WTC11 (cell line): ENCODE measurements around the gene URI1. TPM values are rescaled to one million over a fixed set of nuclear protein-coding genes. Genes with fewer than 3 reads are reported as not detected.

Experiments used
- ATAC-seq: fragments of 200-7000 bp; cut with Tn5 transposase; 2 replicates; pipeline ENCODE4 v1.10.0; 2021; ENCODE audit warnings: mild to moderate bottlenecking, moderate library complexity
- CTCF ChIA-PET: fragments of 300-600 bp; sonication (Branson Sonifier 250); formaldehyde crosslinking; loops from one replicate; lab custom pipeline; 2021; ENCODE audit warnings: antibody characterized with exemption; lab: Charles Lee
- POLR2A ChIA-PET: fragments of 350-600 bp; sonication (Branson Sonifier 250); formaldehyde crosslinking; loops from one replicate; lab custom pipeline; 2021; ENCODE audit warnings: antibody characterized with exemption; lab: Charles Lee
- DNase-seq: peaks from one replicate; pipeline ENCODE4 v3.0.0; 2021; ENCODE audit warnings: low spot score
- H3K27ac Mint-ChIP-seq: 2 replicates; pipeline ENCODE4 v1.8.0; 2021; ENCODE audit warnings: mixed read lengths
- H3K27me3 Mint-ChIP-seq: 2 replicates; pipeline ENCODE4 v1.8.0; 2021; ENCODE audit warnings: low read depth, mild to moderate bottlenecking, moderate library complexity, mixed read lengths
- H3K36me3 Mint-ChIP-seq: 2 replicates; pipeline ENCODE4 v1.8.0; 2021; ENCODE audit warnings: mixed read lengths
- H3K4me1 Mint-ChIP-seq: 2 replicates; pipeline ENCODE4 v1.8.0; 2022; ENCODE audit warnings: mixed read lengths
- H3K4me3 Mint-ChIP-seq: 2 replicates; pipeline ENCODE4 v1.8.0; 2021; ENCODE audit warnings: mild to moderate bottlenecking, moderate library complexity, mixed read lengths
- H3K9me3 Mint-ChIP-seq: 2 replicates; pipeline ENCODE4 v1.8.0; 2021; ENCODE audit warnings: mixed read lengths
- AFF4 ChIP-seq: sonication (generic); formaldehyde crosslinking; IDR thresholded peaks from 2 replicates; pipeline ENCODE4 v1.8.1; 2023; ENCODE audit warnings: mild to moderate bottlenecking, missing genetic modification reagents, borderline replicate concordance
- ARID4B ChIP-seq: sonication (generic); formaldehyde crosslinking; IDR thresholded peaks from 2 replicates; pipeline ENCODE4 v1.8.0; 2023; ENCODE audit warnings: missing genetic modification reagents, mild to moderate bottlenecking, borderline replicate concordance
- ATF3 ChIP-seq: sonication (generic); formaldehyde crosslinking; conservative IDR thresholded peaks from 2 replicates; pipeline ENCODE4 v1.8.1; 2022; ENCODE audit warnings: mild to moderate bottlenecking, missing genetic modification reagents
- ATF6 ChIP-seq: sonication (generic); formaldehyde crosslinking; IDR thresholded peaks from 2 replicates; pipeline ENCODE4 v1.8.1; 2023; ENCODE audit warnings: mild to moderate bottlenecking, missing genetic modification reagents
- E2F4 ChIP-seq: sonication (generic); formaldehyde crosslinking; IDR thresholded peaks from 2 replicates; pipeline ENCODE4 v1.8.1; 2022; ENCODE audit warnings: low read depth, mild to moderate bottlenecking, moderate library complexity, missing genetic modification reagents, borderline replicate concordance
- ETV6 ChIP-seq: sonication (generic); formaldehyde crosslinking; IDR thresholded peaks from 2 replicates; pipeline ENCODE4 v1.8.1; 2022; ENCODE audit warnings: mild to moderate bottlenecking, missing genetic modification reagents
- FOXK1 ChIP-seq: sonication (generic); formaldehyde crosslinking; IDR thresholded peaks from 2 replicates; pipeline ENCODE4 v1.8.0; 2022; ENCODE audit warnings: mild to moderate bottlenecking, moderate library complexity, missing genetic modification reagents
- MLX ChIP-seq: sonication (generic); formaldehyde crosslinking; IDR thresholded peaks from 2 replicates; pipeline ENCODE4 v1.8.1; 2023; ENCODE audit warnings: mild to moderate bottlenecking, missing genetic modification reagents, moderate library complexity
- NFE2L1 ChIP-seq: sonication (generic); formaldehyde crosslinking; IDR thresholded peaks from 2 replicates; pipeline ENCODE4 v1.8.1; 2023; ENCODE audit warnings: missing genetic modification reagents
- ZNF121 ChIP-seq: sonication (generic); formaldehyde crosslinking; IDR thresholded peaks from 2 replicates; pipeline ENCODE4 v1.8.0; 2023; ENCODE audit warnings: missing genetic modification reagents
- ZNF281 ChIP-seq: sonication (generic); formaldehyde crosslinking; IDR thresholded peaks from 2 replicates; pipeline ENCODE4 v1.8.0; 2023; ENCODE audit warnings: mild to moderate bottlenecking, missing genetic modification reagents
- ZNF423 ChIP-seq: fragments of 250-450 bp; sonication (Bioruptor Pico); IDR thresholded peaks from 2 replicates; pipeline ENCODE4 v2.1.2; 2022; ENCODE audit warnings: mild to moderate bottlenecking, moderate library complexity
- ZNF512 ChIP-seq: sonication (generic); formaldehyde crosslinking; IDR thresholded peaks from 2 replicates; pipeline ENCODE4 v1.8.1; 2022; ENCODE audit warnings: missing genetic modification reagents, borderline replicate concordance
- total RNA-seq: library from RNA; stranded (reverse); gene quantifications from 3 replicates; pipeline ENCODE4 v1.2.3, GENCODE V29; 2021

Gene URI1
- total RNA-seq, 1 experiment from 2014 or later, result 57.1 TPM

GRCh38 chr19:29983568-29983967, 41.5 kb downstream of the URI1 start (continued):
- TF ChIP-seq ZNF281 (CRISPR knock-in tag) (no peak), ZNF423 (CRISPR knock-in tag) (no peak), MLX (no peak), AFF4 (CRISPR knock-in tag) (no peak), ZNF512 (CRISPR knock-in tag) (no peak)
- TF ChIP-seq, all 79 proteins: peak for 0

GRCh38 chr19:29985196-29985595, 43.2 kb downstream of the URI1 start:
- peaks cover 43% of the 10 kb centered on the region for H3K4me1 Mint-ChIP-seq
- DNase-seq (no peak), ATAC-seq (no peak)
- no peaks in the 10 kb centered on the region for H3K9me3 Mint-ChIP-seq
- H3K27ac Mint-ChIP-seq, result no peak overlapping the region
- no peak overlapping the region for H3K4me3 Mint-ChIP-seq
- H3K27me3 Mint-ChIP-seq, result no peaks in the 10 kb centered on the region
- peaks cover 15% of the 10 kb centered on the region for H3K36me3 Mint-ChIP-seq
- ChIA-PET POLR2A (no interaction called here), CTCF (no interaction called here)
- TF ChIP-seq ETV6 (CRISPR knock-in tag) (no peak), ATF3 (CRISPR knock-in tag) (no peak), NFE2L1 (CRISPR knock-in tag) (no peak), ATF6 (CRISPR knock-in tag) (no peak), FOXK1 (CRISPR knock-in tag) (no peak), AFF4 (CRISPR knock-in tag) (no peak), ZNF121 (CRISPR knock-in tag) (no peak), E2F4 (no peak), ARID4B (CRISPR knock-in tag) (no peak)
